ENCODE measurements around the gene ARF4.
A peak's percentile ranks its signal among the peaks of the same experiment; 100 is the strongest.
"Not testable (repeated sequence)": the region's sequence is repeated elsewhere in the genome, so short reads cannot be mapped to it uniquely, and the experiment has no call there.

The ARF4 gene

DNA sequence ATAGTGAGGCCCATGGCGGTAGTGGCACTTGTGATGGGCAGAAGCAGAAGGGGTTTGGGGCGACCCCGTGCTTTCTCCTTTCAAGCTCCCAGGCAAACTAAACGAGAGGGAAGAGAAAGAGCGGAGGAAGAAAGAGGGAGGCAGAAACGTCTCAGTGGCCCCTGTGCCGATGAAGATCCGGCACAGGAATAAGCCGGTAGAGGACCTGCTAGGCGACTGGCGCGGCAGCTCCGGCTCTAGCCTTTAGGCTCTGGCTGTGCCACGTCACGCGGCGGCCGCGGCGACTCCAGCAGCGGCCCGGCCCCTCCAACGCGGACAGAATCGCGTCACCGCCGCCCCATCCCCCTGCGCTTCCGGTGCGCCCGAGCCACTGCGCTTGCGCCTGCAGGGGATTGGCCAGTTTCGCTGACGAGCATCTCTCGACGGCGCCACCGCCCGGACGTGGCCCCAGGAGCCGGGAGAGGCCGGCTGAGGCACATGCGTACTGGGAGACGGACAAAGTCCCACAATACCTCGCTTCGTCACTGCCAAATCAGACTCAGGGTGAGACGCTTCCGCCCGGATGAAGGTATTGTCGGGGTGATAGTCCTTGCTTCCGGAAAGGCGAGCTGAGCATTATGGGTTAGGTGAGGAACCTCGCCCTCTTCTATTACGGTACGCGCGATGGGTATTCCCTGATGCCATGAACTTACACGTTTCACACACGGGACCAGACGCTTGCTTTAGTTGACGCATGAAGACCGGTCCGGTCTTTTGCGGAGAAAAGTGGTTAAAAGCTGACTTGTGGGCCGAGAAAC lies at the start of gene ARF4:
TSS of gene ARF4 (minus strand) at position 218 of the 797 bp plus-strand sequence. CDS start at position 14, 204 bp downstream.
- DNase-seq = peak; percentile 99

GRCh38 chr3:57646723-57647122 lies 49.6 kb upstream of the ARF4 start:
- DNase-seq = no peak

- DNase-seq = no peak
Measured at GRCh38 chr3:57644740-57645139, 47.6 kb upstream of the ARF4 start.

GRCh38 chr3:57637391-57637790 lies 40.2 kb upstream of the ARF4 start:
- DNase-seq = no peak

GRCh38 chr3:57634259-57634658 lies 37.1 kb upstream of the ARF4 start:
- not testable (repeated sequence) for DNase-seq

GRCh38 chr3:57627976-57628375 lies 30.8 kb upstream of the ARF4 start:
- peak; percentile 32 for DNase-seq

GRCh38 chr3:57624801-57625200 lies 27.7 kb upstream of the ARF4 start:
- no peak for DNase-seq

DNA sequence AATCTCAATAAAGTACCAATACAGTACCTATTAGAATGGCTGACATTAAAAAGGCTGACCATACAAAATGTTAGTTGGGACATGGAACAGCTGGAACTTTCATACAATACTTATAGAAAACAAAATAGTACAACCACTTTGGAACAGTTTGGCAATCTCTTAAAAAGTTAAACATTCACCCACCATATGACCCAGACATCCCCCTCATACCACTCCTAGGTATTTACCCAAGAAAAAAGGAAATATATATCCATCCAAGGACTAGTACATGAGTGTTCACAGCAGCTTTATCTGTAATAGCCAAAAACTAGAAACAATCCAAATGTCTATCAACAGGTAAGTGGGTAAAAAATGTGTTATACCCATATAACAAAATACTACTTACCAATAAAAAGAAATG lies 25.2 kb upstream of the ARF4 start:
- DNase-seq = no peak

- DNase-seq = no peak
Measured at GRCh38 chr3:57617739-57618138, 20.6 kb upstream of the ARF4 start.

DNA sequence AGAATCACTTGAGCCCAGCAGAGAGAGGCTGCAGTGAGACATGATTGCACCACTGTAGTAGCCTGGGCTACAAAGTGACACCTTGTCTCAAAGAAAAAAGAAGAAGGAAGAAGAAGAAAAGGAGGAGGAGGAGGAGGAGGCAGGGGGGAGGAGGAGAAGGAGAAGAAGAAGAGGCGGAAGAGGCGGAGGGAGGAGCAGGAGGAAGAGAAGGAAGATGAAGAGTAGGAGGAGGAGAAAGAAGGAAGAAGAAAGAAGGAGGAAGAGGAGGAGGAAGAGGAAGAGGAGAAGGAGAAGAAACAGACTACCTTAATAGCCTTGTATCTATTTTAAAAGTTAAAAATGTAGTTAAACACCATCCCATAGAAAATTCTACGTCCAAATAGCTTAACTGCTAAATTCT lies 19.1 kb upstream of the ARF4 start:
- no peak for DNase-seq

- not testable (repeated sequence) for DNase-seq
Measured at GRCh38 chr3:57611870-57612269, 14.7 kb upstream of the ARF4 start.

DNA sequence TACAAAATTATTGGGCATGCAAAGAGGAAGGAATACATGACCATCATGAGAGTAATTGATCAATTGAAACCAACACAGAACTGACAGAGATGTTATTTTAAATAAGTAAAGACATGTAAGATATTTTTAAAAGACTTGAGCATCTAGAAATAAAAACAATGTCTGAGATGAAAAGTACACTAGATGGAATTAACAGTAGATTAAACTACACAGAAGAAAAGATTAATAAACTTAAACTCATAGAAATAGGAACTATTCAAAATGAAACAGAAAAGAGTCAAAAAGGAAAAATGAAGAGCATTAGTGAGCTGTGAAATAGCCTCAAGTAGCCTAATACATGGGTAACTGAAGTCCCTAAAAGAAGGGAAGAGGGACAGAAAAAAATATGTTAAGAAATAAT lies 8.5 kb upstream of the ARF4 start:
- DNase-seq = no peak

DNA sequence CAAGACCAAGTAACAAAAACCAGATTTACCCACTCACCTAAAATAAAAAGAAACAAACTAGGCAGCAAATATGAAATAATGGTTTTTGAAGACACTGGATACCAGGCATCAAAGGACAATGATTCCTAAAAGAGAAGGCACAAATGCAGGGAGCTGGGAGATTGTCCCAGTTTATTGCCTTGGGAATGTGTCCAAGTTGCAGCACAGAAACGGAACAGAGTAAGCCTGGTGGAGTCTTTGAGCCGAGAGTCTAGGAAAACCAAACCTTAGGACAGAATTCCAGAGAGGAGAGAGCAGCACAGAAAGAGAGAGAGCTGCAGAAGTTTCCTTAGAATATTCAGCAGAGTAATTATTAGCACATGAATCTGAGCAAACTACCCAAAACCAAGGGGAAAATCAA lies 7.8 kb upstream of the ARF4 start:
- DNase-seq = no peak

DNA sequence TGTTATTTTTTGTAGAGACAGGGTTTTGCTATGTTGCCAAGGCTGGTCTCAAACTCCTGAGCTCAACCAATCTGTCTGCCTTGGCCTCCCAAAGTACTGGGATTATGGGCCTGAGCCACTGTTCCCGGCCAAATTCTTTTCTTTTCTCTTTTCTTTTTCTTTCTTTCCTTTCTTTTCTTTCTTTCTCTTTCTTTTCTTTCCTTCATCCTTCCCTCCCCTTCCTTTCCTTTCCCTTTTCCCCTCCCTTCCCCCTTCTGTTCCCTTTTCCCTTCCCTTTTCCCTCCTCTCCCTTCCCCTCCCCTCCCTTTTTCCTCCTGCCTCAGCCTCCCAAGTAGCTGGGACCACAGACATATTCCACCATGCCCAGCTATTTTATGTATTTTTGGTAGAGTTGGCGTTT lies 3.1 kb upstream of the ARF4 start:
- DNase-seq = no peak

- no peak for DNase-seq
Measured at GRCh38 chr3:57598765-57599360, 1.7 kb upstream of the ARF4 start.

DNA sequence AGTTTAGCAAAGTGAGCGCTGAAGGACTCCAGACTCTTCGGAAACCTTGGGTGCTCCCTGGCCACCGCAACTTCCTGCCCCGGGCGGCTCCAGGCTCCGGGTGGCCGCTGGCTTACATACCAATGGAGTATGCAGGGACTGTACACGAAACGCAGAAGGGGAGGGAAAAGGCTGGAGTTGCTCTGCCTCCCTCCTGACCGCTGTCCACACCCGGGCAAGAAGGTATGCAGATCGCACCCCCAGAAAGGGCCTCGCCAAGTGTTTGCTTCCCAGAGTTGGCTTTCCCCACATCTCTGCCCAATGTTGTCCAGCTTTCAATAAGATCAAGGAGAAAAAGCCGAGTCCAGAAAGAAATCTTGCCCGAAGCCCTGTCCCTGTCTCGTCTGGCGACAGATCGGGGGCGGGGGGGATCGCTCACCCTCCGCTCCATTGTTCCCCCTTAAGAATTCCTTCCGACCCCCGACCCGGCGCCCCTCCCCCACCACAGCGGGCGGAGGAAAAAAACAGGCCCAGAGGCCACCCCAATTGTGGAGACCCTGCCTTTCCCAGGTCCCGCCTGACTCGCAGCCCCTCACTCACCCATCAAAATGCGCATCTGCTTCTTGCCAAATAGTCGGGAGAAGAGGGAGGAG lies 533 bp downstream of the ARF4 start:
- DNase-seq = no peak

GRCh38 chr3:57594576-57594975 lies 2.6 kb downstream of the ARF4 start:
- no peak for DNase-seq

DNA sequence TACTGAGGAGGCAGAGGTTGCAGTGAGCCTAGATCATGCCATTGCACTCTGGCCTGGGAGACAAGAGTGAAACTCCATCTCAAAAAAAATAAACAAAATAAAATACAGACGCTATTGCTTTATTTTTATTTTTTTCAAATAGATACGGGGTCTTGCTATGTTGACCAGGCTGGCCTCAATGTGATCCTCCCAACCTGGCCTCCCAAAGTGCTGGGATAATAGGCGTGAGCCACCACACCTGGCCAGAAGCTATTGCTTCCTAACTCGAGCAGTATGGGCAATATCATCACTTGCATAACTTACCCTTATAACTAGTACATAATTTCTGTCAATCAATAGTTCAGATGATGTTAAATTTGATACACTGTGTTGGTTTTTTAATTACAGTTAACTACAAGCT lies 3.0 kb downstream of the ARF4 start:
- DNase-seq = no peak

DNA sequence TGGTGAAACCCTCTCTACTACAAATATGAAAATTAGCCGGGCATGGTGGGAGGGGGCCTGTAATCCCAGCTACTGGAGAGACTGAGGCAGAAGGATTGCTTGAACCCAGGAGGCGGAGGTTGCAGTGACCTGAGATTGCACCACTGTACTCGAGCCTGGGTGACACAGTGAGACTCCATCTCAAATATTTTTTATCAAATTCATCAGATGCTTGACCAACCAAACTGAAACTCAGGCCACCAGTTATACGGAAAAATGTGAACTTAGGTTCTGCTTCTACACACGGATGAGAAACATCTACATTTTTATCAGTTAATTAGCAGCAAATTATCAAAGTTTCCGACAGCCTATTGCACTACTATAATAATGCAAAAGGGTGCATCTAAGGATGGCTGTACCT lies 4.8 kb downstream of the ARF4 start:
- DNase-seq = no peak

- DNase-seq = no peak
Measured at GRCh38 chr3:57587905-57588304, 9.2 kb downstream of the ARF4 start.

DNA sequence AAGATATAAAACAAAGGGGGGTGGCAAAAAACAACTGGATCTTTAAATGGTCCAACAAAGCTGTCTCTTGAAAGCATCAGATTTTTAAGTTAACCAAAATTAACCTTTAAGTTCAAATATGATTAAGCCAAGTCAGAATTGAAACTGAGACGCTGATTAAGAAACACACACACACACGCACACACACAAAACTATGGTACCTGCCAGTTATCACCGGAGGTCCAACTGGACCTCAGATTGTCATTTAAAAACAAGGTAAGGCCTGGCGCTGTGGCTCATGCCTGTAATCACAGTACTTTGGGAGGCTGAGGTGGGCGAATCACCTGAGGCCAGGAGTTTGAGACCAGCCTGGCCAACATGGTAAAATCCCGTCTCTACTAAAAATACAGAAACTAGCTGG lies 10.4 kb downstream of the ARF4 start:
- DNase-seq = no peak

GRCh38 chr3:57583544-57583943 lies 13.6 kb downstream of the ARF4 start:
- DNase-seq = no peak

DNA sequence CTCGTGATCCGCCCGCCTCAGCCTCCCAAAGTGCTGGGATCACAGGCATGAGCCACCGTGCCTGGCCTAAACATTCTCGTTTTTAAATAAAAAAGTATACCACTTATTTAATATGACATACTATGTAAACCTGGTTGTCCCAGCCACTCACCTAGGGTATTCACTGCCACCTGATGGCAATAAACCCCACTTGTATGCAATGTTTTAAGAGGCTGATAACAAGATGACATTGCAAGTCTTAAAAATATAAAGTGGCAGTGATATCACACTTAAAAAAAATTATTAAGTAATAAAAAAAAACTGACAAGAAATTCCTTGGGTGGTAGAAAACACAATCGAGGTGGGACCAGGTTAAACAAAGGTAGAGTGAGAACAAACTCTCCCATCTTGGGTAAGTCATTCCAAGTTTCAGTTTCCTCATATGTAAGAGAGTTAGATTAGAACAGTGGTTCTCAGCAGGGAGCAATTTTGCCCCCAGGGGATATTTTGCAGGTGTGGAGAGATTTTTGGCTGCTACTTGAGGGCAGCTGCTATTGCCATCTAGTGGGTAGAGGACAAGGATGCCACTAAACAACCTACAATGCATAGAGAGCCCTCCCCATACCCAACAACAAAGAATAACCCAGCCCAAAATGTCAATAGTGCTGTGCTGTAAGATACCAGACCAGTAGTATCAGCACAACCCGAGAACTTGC lies 14.5 kb downstream of the ARF4 start:
- no peak for DNase-seq

- no peak for DNase-seq
Measured at GRCh38 chr3:57577801-57578200, 19.3 kb downstream of the ARF4 start.

Data from retina (tissue), 1 donor.